HepG2 (cell line): ENCODE measurements around the gene DERL2. TPM values are rescaled to one million over a fixed set of nuclear protein-coding genes. Genes with fewer than 3 reads are reported as not detected.

Experiments used
- AHDC1 ChIP-seq: sonication (generic); formaldehyde crosslinking; IDR thresholded peaks from 2 replicates; pipeline ENCODE4 v1.5.1; 2020; ENCODE audit warnings: mild to moderate bottlenecking, missing genetic modification reagents, borderline replicate concordance
- AKNA ChIP-seq: sonication (generic); formaldehyde crosslinking; IDR thresholded peaks from 2 replicates; pipeline ENCODE4 v1.4.0; 2020; ENCODE audit warnings: missing genetic modification reagents, borderline replicate concordance
- ATM ChIP-seq: fragments of 450-650 bp; IDR thresholded peaks from 2 replicates; pipeline ENCODE4 v1.7.1; 2017; ENCODE audit warnings: mild to moderate bottlenecking, borderline replicate concordance
- BORCS8-MEF2B ChIP-seq: sonication (generic); formaldehyde crosslinking; IDR thresholded peaks from 2 replicates; pipeline ENCODE4 v1.8.0; 2022; ENCODE audit warnings: mild to moderate bottlenecking, missing genetic modification reagents
- FOXM1 ChIP-seq: sonication (generic); formaldehyde crosslinking; IDR thresholded peaks from 2 replicates; pipeline ENCODE4 v1.5.0; 2020; ENCODE audit warnings: missing genetic modification reagents
- GATAD1 ChIP-seq: IDR thresholded peaks from 2 replicates; pipeline ENCODE4 v1.6.1; 2016; ENCODE audit warnings: missing genetic modification reagents, missing compliant biosample characterization
- JUND ChIP-seq: sonication (generic); formaldehyde crosslinking; IDR thresholded peaks from 2 replicates; pipeline ENCODE4 v1.8.0; 2022; ENCODE audit warnings: mild to moderate bottlenecking, missing genetic modification reagents
- MLLT10 ChIP-seq: sonication (generic); formaldehyde crosslinking; IDR thresholded peaks from 2 replicates; pipeline ENCODE4 v1.4.0; 2020; ENCODE audit warnings: missing genetic modification reagents
- NFYB ChIP-seq: sonication (generic); formaldehyde crosslinking; IDR thresholded peaks from 2 replicates; pipeline ENCODE4 v1.4.0; 2020; ENCODE audit warnings: missing genetic modification reagents
- NR2F1 ChIP-seq, 2 experiments: fragments of 450-650 bp in 1 of 2; formaldehyde crosslinking in 1 of 2; IDR thresholded peaks; 2 replicates each; pipeline versions ENCODE4 v1.5.0 to v1.6.1; 2016 to 2020; ENCODE audit warnings: mild to moderate bottlenecking in 1 of 2, missing compliant biosample characterization in 1 of 2, missing genetic modification reagents in 1 of 2, moderate library complexity in 1 of 2
- RFX5 ChIP-seq: IDR thresholded peaks from 2 replicates; pipeline ENCODE4 v1.6.1; 2011; ENCODE audit warnings: low read depth, low read length, improper control_type of control experiment
- TEAD3 ChIP-seq: optimal IDR thresholded peaks from 2 replicates; pipeline ENCODE3; 2016; ENCODE audit warnings: borderline replicate concordance
- ZNF292 ChIP-seq: sonication (generic); formaldehyde crosslinking; IDR thresholded peaks from 2 replicates; pipeline ENCODE4 v1.8.1; 2022; ENCODE audit warnings: mild to moderate bottlenecking, low read depth, missing genetic modification reagents, borderline replicate concordance
- ZNF335 ChIP-seq: sonication (generic); formaldehyde crosslinking; IDR thresholded peaks from 2 replicates; pipeline ENCODE4 v1.4.0; 2020; ENCODE audit warnings: missing genetic modification reagents
- ZNF503 ChIP-seq: sonication (generic); formaldehyde crosslinking; IDR thresholded peaks from 2 replicates; pipeline ENCODE4 v1.4.0; 2020; ENCODE audit warnings: missing genetic modification reagents
- ZNF530 ChIP-seq: sonication (generic); formaldehyde crosslinking; IDR thresholded peaks from 2 replicates; pipeline ENCODE4 v1.5.0; 2020; ENCODE audit warnings: low read depth, mild to moderate bottlenecking, missing genetic modification reagents
- ZNF780A ChIP-seq: sonication (generic); formaldehyde crosslinking; IDR thresholded peaks from 2 replicates; pipeline ENCODE4 v1.8.0; 2022; ENCODE audit warnings: mild to moderate bottlenecking, missing genetic modification reagents, moderate library complexity
- polyA plus RNA-seq, 8 experiments: library from polyadenylated mRNA; depleted of rRNA in 3 of 8; stranded (reverse) in 7 of 8; unstranded in 1 of 8; fragments of >200 nt; fragmentation: Illumina TruSeq in 4 of 8; extraction: Trizol in 4 of 8; gene quantifications; 2 replicates each; pipeline versions ENCODE4 v1.2.1 to v1.2.3, GENCODE V29; 2011 to 2016; ENCODE audit warnings: low read depth in 4 of 8, missing spikeins in 1 of 8, mixed read lengths in 1 of 8; ENCODE audit not compliant: insufficient read depth in 1 of 8
- total RNA-seq, 5 experiments: library from RNA; depleted of rRNA; stranded (reverse); fragments of >200 nt; fragmentation: Illumina TruSeq; extraction: Trizol; gene quantifications; 2 replicates each; pipeline ENCODE4 v1.2.3, GENCODE V29; 2016; ENCODE audit warnings: low read depth in 1 of 5

Gene DERL2
- total and polyA plus RNA-seq, 2 of the 13 experiments (the other 11 are each of a cell fraction or from before 2014, with no cell fraction given) = 59.3 to 65.2 TPM

DNA sequence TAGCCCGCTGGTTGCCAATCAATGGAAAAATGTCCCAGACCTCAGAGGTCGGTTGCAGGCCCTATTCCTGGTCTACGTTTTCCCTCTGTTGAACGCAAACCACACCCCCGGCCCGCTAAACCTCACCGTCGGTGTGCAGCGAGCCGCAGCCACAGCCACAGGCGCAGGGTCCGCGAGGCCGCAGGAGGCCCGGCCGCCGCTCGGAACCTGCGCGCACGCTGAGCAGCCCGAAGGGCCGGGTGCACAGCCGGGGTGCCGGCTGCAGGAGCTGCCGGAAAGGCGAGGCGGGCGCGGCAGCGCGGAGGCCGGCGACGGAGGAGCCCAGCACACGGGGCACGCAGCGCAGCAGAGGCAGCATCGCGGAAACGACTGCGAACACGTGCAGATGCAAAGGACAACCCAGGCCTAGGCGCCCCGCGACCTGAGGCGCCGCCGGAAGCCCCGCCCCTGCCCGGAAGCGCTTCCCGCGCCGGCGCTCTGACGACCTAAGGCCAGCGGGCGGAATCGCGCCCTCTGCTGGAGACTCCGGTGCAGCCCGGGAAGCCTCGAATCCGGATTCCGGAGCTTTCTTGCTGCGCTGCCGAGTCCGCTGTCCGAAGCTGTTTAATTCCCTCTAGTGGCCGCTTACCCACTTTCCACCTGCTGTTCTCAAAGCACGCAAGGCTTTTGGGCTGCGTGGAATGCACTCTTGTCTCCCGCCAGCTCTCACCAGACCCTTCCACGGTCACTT is 47.1 kb downstream of the DERL2 start, which contains the start of gene C1QBP (continued):
- peak; percentile 75; the same call in 1 of the 2 replicates for TF ChIP-seq AKNA
- no peak for TF ChIP-seq MLLT10 (CRISPR knock-in tag)
- TF ChIP-seq NFYB (CRISPR knock-in tag) = peak; percentile 41; the same call in 1 of the 2 replicates
- TF ChIP-seq FOXM1 (CRISPR knock-in tag) = peak; percentile 69; the same call in 1 of the 2 replicates
- peak; percentile 73 for TF ChIP-seq TEAD3 (CRISPR knock-in tag)
- no peak for TF ChIP-seq JUND
- peak; percentile 60 for TF ChIP-seq AHDC1 (CRISPR knock-in tag)
- TF ChIP-seq BORCS8-MEF2B (CRISPR knock-in tag) = peak; percentile 94
- TF ChIP-seq ZNF292 (CRISPR knock-in tag) = no peak
- TF ChIP-seq ZNF530 (CRISPR knock-in tag) = no peak
- TF ChIP-seq ZNF335 (CRISPR knock-in tag) = no peak
- TF ChIP-seq ZNF503 = peak; percentile 79; the same call in 1 of the 2 replicates
- no peak; the same call in 1 of the 2 replicates for TF ChIP-seq ZNF780A
- TF ChIP-seq NR2F1 (CRISPR knock-in tag; IDR thresholded peaks at IDR 0.05) = peak in 1 of 2 experiments; percentile 42; a peak in 1 of 4 replicates
- no peak for TF ChIP-seq ATM
- TF ChIP-seq GATAD1 = peak; percentile 89
- no peak for TF ChIP-seq RFX5
